Measurements from ENCODE around the gene ENOX1. TPM values are rescaled to one million over a fixed set of nuclear protein-coding genes. Genes with fewer than 3 reads are reported as not detected.

Gene ENOX1
- total RNA-seq, 2 donors from 2014 or later: 0.33 TPM; not detected in 1

GRCh38 chr13:43587376-43587775 lies 199.4 kb downstream of the ENOX1 start:
- H3K4me1 Mint-ChIP-seq: no peaks in the 10 kb centered on the region
- Histone ChIP-seq H3K4me3 (ENCODE audit: low read length) (no peak overlapping the region), H3K27me3 (ENCODE audit: control insufficient read depth, insufficient read depth, low read length, poor library complexity, severe bottlenecking) (peaks cover 100% of the 10 kb centered on the region), H3K36me3 (ENCODE audit: control insufficient read depth, insufficient read depth, low read length) (no peaks in the 10 kb centered on the region), H3K9ac (ENCODE audit: extremely low read depth, low read length, poor library complexity, severe bottlenecking) (no peak overlapping the region), H3K4me1 (ENCODE audit: control insufficient read depth, insufficient read depth, low read length) (no peaks in the 10 kb centered on the region), H3K9me3 (ENCODE audit: control insufficient read depth, low read length) (no peaks in the 10 kb centered on the region), H3K27ac (ENCODE audit: low read depth, low read length) (no peak overlapping the region)
- peaks cover 79% of the 10 kb centered on the region for H3K27me3 Mint-ChIP-seq (ENCODE audit: insufficient read depth)
- no peak for DNase-seq
- no peaks in the 10 kb centered on the region for H3K36me3 Mint-ChIP-seq (ENCODE audit: low read depth)
- H3K4me3 Mint-ChIP-seq: no peak overlapping the region
- no peak for TF ChIP-seq CTCF (conservative IDR thresholded peaks at IDR 0.05)
- H3K27ac Mint-ChIP-seq: no peak overlapping the region
- H3K9me3 Mint-ChIP-seq: no peaks in the 10 kb centered on the region

- 96 to 100% methylated on average over 1 to 3 of the region's 3 CpGs for WGBS, 2 experiments (ENCODE audit: insufficient coverage in 1 of 2, insufficient read length in 1 of 2)
- no peaks in the 10 kb centered on the region for H3K36me3 Mint-ChIP-seq (ENCODE audit: low read depth)
- no peak overlapping the region for H3K27ac Mint-ChIP-seq
- no peak overlapping the region for H3K9ac ChIP-seq (ENCODE audit: extremely low read depth, low read length, poor library complexity, severe bottlenecking)
- no peaks in the 10 kb centered on the region for H3K4me1 ChIP-seq (ENCODE audit: control insufficient read depth, insufficient read depth, low read length)
- no peaks in the 10 kb centered on the region for H3K9me3 ChIP-seq (ENCODE audit: control insufficient read depth, low read length)
- no peaks in the 10 kb centered on the region for H3K9me3 Mint-ChIP-seq
- no peak for TF ChIP-seq CTCF (conservative IDR thresholded peaks at IDR 0.05)
- H3K27ac ChIP-seq (ENCODE audit: low read depth, low read length): no peak overlapping the region
- H3K36me3 ChIP-seq (ENCODE audit: control insufficient read depth, insufficient read depth, low read length): no peaks in the 10 kb centered on the region
- H3K4me3 Mint-ChIP-seq: no peak overlapping the region
- H3K4me3 ChIP-seq (ENCODE audit: low read length): no peak overlapping the region
- DNase-seq: no peak
- no peaks in the 10 kb centered on the region for H3K4me1 Mint-ChIP-seq
- peaks cover 86% of the 10 kb centered on the region for H3K27me3 Mint-ChIP-seq (ENCODE audit: insufficient read depth)
- H3K27me3 ChIP-seq (ENCODE audit: control insufficient read depth, insufficient read depth, low read length, poor library complexity, severe bottlenecking): peaks cover 99% of the 10 kb centered on the region
These were observed 202.0 kb downstream of the ENOX1 start for GRCh38 chr13:43584751-43585150.

- no peak overlapping the region for H3K27ac Mint-ChIP-seq
- no peak for TF ChIP-seq CTCF (conservative IDR thresholded peaks at IDR 0.05)
These were observed 203.5 kb downstream of the ENOX1 start for GRCh38 chr13:43583321-43583720.

More at GRCh38 chr13:43583321-43583720, 203.5 kb downstream of the ENOX1 start:
- DNase-seq: no peak
- 83 to 100% methylated on average over 1 of the region's 1 CpG for WGBS, 2 experiments (ENCODE audit: insufficient coverage in 1 of 2, insufficient read length in 1 of 2)
- Mint-ChIP-seq H3K9me3 (no peaks in the 10 kb centered on the region), H3K27me3 (ENCODE audit: insufficient read depth) (peaks cover 80% of the 10 kb centered on the region), H3K36me3 (ENCODE audit: low read depth) (no peaks in the 10 kb centered on the region), H3K4me3 (no peak overlapping the region), H3K4me1 (no peaks in the 10 kb centered on the region)
- Histone ChIP-seq H3K27ac (ENCODE audit: low read depth, low read length) (no peak overlapping the region), H3K4me3 (ENCODE audit: low read length) (no peak overlapping the region), H3K9ac (ENCODE audit: extremely low read depth, low read length, poor library complexity, severe bottlenecking) (no peak overlapping the region), H3K36me3 (ENCODE audit: control insufficient read depth, insufficient read depth, low read length) (no peaks in the 10 kb centered on the region), H3K9me3 (ENCODE audit: control insufficient read depth, low read length) (no peaks in the 10 kb centered on the region), H3K4me1 (ENCODE audit: control insufficient read depth, insufficient read depth, low read length) (no peaks in the 10 kb centered on the region), H3K27me3 (ENCODE audit: control insufficient read depth, insufficient read depth, low read length, poor library complexity, severe bottlenecking) (peaks cover 92% of the 10 kb centered on the region)

Data from endodermal cell (in vitro differentiated cells).